Measurements from ENCODE around the gene EDIL3.

EDIL3 gene

GRCh38 chr5:84248013-84248412 is 136.7 kb downstream of the EDIL3 start:
- H3K27me3 Mint-ChIP-seq = no peaks in the 10 kb centered on the region
- H3K36me3 Mint-ChIP-seq = no peaks in the 10 kb centered on the region
- no peak overlapping the region for H3K4me3 Mint-ChIP-seq
- H3K4me1 Mint-ChIP-seq = no peaks in the 10 kb centered on the region
- H3K9me3 Mint-ChIP-seq = no peaks in the 10 kb centered on the region
- CTCF ChIA-PET = no interaction called here
- no peak for DNase-seq
- H3K27ac Mint-ChIP-seq = no peak overlapping the region

GRCh38 chr5:84242286-84242685 is 142.4 kb downstream of the EDIL3 start:
- CTCF ChIA-PET = no interaction called here
- Mint-ChIP-seq H3K27ac (no peak overlapping the region), H3K27me3 (no peaks in the 10 kb centered on the region), H3K4me1 (no peaks in the 10 kb centered on the region), H3K9me3 (no peaks in the 10 kb centered on the region), H3K36me3 (no peaks in the 10 kb centered on the region), H3K4me3 (no peak overlapping the region)
- DNase-seq = no peak

GRCh38 chr5:84239494-84239893 is 145.2 kb downstream of the EDIL3 start:
- DNase-seq = no peak
- Mint-ChIP-seq H3K27me3 (no peaks in the 10 kb centered on the region), H3K36me3 (no peaks in the 10 kb centered on the region), H3K4me3 (no peak overlapping the region), H3K27ac (no peak overlapping the region), H3K9me3 (no peaks in the 10 kb centered on the region), H3K4me1 (no peaks in the 10 kb centered on the region)
- CTCF ChIA-PET = interaction anchor here (1.0 kb wide), 1 partner anchor 15 kb away, joined by 3 read pairs; no protein-coding TSS in a partner anchor

- Mint-ChIP-seq H3K4me1 (no peaks in the 10 kb centered on the region), H3K27me3 (no peaks in the 10 kb centered on the region), H3K9me3 (no peaks in the 10 kb centered on the region), H3K27ac (no peak overlapping the region), H3K36me3 (no peaks in the 10 kb centered on the region), H3K4me3 (no peak overlapping the region)
- no peak for DNase-seq
- CTCF ChIA-PET = no interaction called here
Measured at GRCh38 chr5:84237126-84237525, 147.6 kb downstream of the EDIL3 start.

- DNase-seq = no peak
- H3K9me3 Mint-ChIP-seq = no peaks in the 10 kb centered on the region
- no peaks in the 10 kb centered on the region for H3K36me3 Mint-ChIP-seq
- no peak overlapping the region for H3K27ac Mint-ChIP-seq
- no peak overlapping the region for H3K4me3 Mint-ChIP-seq
- H3K4me1 Mint-ChIP-seq = no peaks in the 10 kb centered on the region
- no peaks in the 10 kb centered on the region for H3K27me3 Mint-ChIP-seq
- CTCF ChIA-PET = no interaction called here
Measured at GRCh38 chr5:84231433-84231832, 153.2 kb downstream of the EDIL3 start.

GRCh38 chr5:84229045-84229444 is 155.6 kb downstream of the EDIL3 start:
- no peaks in the 10 kb centered on the region for H3K4me1 Mint-ChIP-seq
- H3K4me3 Mint-ChIP-seq = no peak overlapping the region
- no peaks in the 10 kb centered on the region for H3K36me3 Mint-ChIP-seq
- CTCF ChIA-PET = no interaction called here
- no peaks in the 10 kb centered on the region for H3K27me3 Mint-ChIP-seq
- H3K9me3 Mint-ChIP-seq = no peaks in the 10 kb centered on the region
- DNase-seq = no peak
- H3K27ac Mint-ChIP-seq = no peak overlapping the region

- H3K9me3 Mint-ChIP-seq = no peaks in the 10 kb centered on the region
- DNase-seq = no peak
- CTCF ChIA-PET = no interaction called here
- H3K4me1 Mint-ChIP-seq = no peaks in the 10 kb centered on the region
- H3K4me3 Mint-ChIP-seq = no peak overlapping the region
- H3K36me3 Mint-ChIP-seq = no peaks in the 10 kb centered on the region
- no peak overlapping the region for H3K27ac Mint-ChIP-seq
- H3K27me3 Mint-ChIP-seq = no peaks in the 10 kb centered on the region
Measured at GRCh38 chr5:84228266-84228665, 156.4 kb downstream of the EDIL3 start.

GRCh38 chr5:84227236-84227635 is 157.4 kb downstream of the EDIL3 start:
- no peak overlapping the region for H3K4me3 Mint-ChIP-seq
- CTCF ChIA-PET = no interaction called here
- H3K27ac Mint-ChIP-seq = no peak overlapping the region
- H3K9me3 Mint-ChIP-seq = no peaks in the 10 kb centered on the region
- H3K36me3 Mint-ChIP-seq = no peaks in the 10 kb centered on the region
- H3K4me1 Mint-ChIP-seq = no peaks in the 10 kb centered on the region
- no peak for DNase-seq
- no peaks in the 10 kb centered on the region for H3K27me3 Mint-ChIP-seq

GRCh38 chr5:84218546-84218945 is 166.1 kb downstream of the EDIL3 start:
- H3K27ac Mint-ChIP-seq = no peak overlapping the region
- peaks cover 2% of the 10 kb centered on the region for H3K9me3 Mint-ChIP-seq
- CTCF ChIA-PET = no interaction called here
- no peaks in the 10 kb centered on the region for H3K36me3 Mint-ChIP-seq
- H3K4me1 Mint-ChIP-seq = no peaks in the 10 kb centered on the region
- DNase-seq = no peak
- no peak overlapping the region for H3K4me3 Mint-ChIP-seq
- no peaks in the 10 kb centered on the region for H3K27me3 Mint-ChIP-seq

- no peaks in the 10 kb centered on the region for H3K36me3 Mint-ChIP-seq
- CTCF ChIA-PET = no interaction called here
Measured at GRCh38 chr5:84215521-84215920, 169.2 kb downstream of the EDIL3 start.

GRCh38 chr5:84213861-84214260 is 170.8 kb downstream of the EDIL3 start:
- Mint-ChIP-seq H3K4me1 (no peaks in the 10 kb centered on the region), H3K4me3 (no peak overlapping the region), H3K9me3 (peaks cover 2% of the 10 kb centered on the region), H3K27me3 (no peaks in the 10 kb centered on the region), H3K36me3 (no peaks in the 10 kb centered on the region), H3K27ac (no peak overlapping the region)
- DNase-seq = no peak
- CTCF ChIA-PET = no interaction called here

More at GRCh38 chr5:84215521-84215920, 169.2 kb downstream of the EDIL3 start:
- Mint-ChIP-seq H3K4me3 (no peak overlapping the region), H3K27ac (no peak overlapping the region), H3K27me3 (no peaks in the 10 kb centered on the region), H3K9me3 (peaks cover 2% of the 10 kb centered on the region), H3K4me1 (no peaks in the 10 kb centered on the region)
- DNase-seq = no peak

- H3K36me3 Mint-ChIP-seq = no peaks in the 10 kb centered on the region
- H3K27ac Mint-ChIP-seq = no peak overlapping the region
- H3K27me3 Mint-ChIP-seq = no peaks in the 10 kb centered on the region
- H3K4me3 Mint-ChIP-seq = no peak overlapping the region
- no peaks in the 10 kb centered on the region for H3K4me1 Mint-ChIP-seq
- CTCF ChIA-PET = interaction anchor here (0.7 kb wide), 1 partner anchor 1847 kb away, joined by 3 read pairs; no protein-coding TSS in a partner anchor
- DNase-seq = no peak
- peaks cover 2% of the 10 kb centered on the region for H3K9me3 Mint-ChIP-seq
Measured at GRCh38 chr5:84213212-84213611, 171.5 kb downstream of the EDIL3 start.

GRCh38 chr5:84204772-84205171 is 179.9 kb downstream of the EDIL3 start:
- Mint-ChIP-seq H3K4me1 (no peaks in the 10 kb centered on the region), H3K9me3 (no peaks in the 10 kb centered on the region), H3K27me3 (no peaks in the 10 kb centered on the region), H3K4me3 (no peak overlapping the region), H3K27ac (no peak overlapping the region), H3K36me3 (no peaks in the 10 kb centered on the region)
- CTCF ChIA-PET = no interaction called here
- no peak for DNase-seq

- no peaks in the 10 kb centered on the region for H3K4me1 Mint-ChIP-seq
- no peaks in the 10 kb centered on the region for H3K27me3 Mint-ChIP-seq
- no peaks in the 10 kb centered on the region for H3K9me3 Mint-ChIP-seq
- no peak overlapping the region for H3K27ac Mint-ChIP-seq
- H3K36me3 Mint-ChIP-seq = no peaks in the 10 kb centered on the region
- H3K4me3 Mint-ChIP-seq = no peak overlapping the region
- CTCF ChIA-PET = no interaction called here
- no peak for DNase-seq
Measured at GRCh38 chr5:84202136-84202535, 182.5 kb downstream of the EDIL3 start.

GRCh38 chr5:84197538-84197937 is 187.1 kb downstream of the EDIL3 start:
- DNase-seq = no peak
- H3K4me3 Mint-ChIP-seq = no peak overlapping the region
- CTCF ChIA-PET = no interaction called here
- no peaks in the 10 kb centered on the region for H3K4me1 Mint-ChIP-seq
- no peaks in the 10 kb centered on the region for H3K27me3 Mint-ChIP-seq
- H3K27ac Mint-ChIP-seq = no peak overlapping the region
- no peaks in the 10 kb centered on the region for H3K36me3 Mint-ChIP-seq
- no peaks in the 10 kb centered on the region for H3K9me3 Mint-ChIP-seq

GRCh38 chr5:84191281-84191680 is 193.4 kb downstream of the EDIL3 start:
- Mint-ChIP-seq H3K27me3 (no peaks in the 10 kb centered on the region), H3K36me3 (no peaks in the 10 kb centered on the region), H3K9me3 (no peaks in the 10 kb centered on the region), H3K4me3 (no peak overlapping the region), H3K27ac (no peak overlapping the region), H3K4me1 (no peaks in the 10 kb centered on the region)
- CTCF ChIA-PET = no interaction called here
- DNase-seq = no peak
